Testis (tissue), 3 donors: ENCODE data around the gene PLA1A. TPM values are rescaled to one million over a fixed set of nuclear protein-coding genes. Genes with fewer than 3 reads are reported as not detected.

Experiments
- DNase-seq: peaks from one replicate; pipeline ENCODE4 v3.0.0-alpha.2; 2019
- H3K27ac ChIP-seq, 2 donors: fragments of 200-600 bp; sonication (generic); one replicate each; pipeline ENCODE4 v1.5.1; 2019
- H3K27me3 ChIP-seq: fragments of 200-600 bp; sonication (generic); one replicate; pipeline ENCODE4 v1.5.1; 2019
- H3K36me3 ChIP-seq: fragments of 200-600 bp; sonication (generic); one replicate; pipeline ENCODE4 v1.5.1; 2017; ENCODE audit warnings: low read depth; ENCODE audit errors: missing control alignments
- H3K4me1 ChIP-seq: fragments of 200-600 bp; sonication (generic); one replicate; pipeline ENCODE4 v1.5.1; 2019
- H3K4me3 ChIP-seq, 2 donors: fragments of 200-600 bp; sonication (generic); one replicate each; pipeline ENCODE4 v1.5.1; 2017 to 2019
- H3K9me3 ChIP-seq: fragments of 200-600 bp; sonication (generic); one replicate; pipeline ENCODE4 v1.5.1; 2017
- CTCF ChIP-seq, 3 experiments: fragments of 450-650 bp in 2 of 3; fragments of 200-600 bp in 1 of 3; sonication (generic) in 1 of 3; IDR thresholded peaks; one replicate each; pipeline ENCODE4 v1.5.1; 2016 to 2019; ENCODE audit warnings: antibody characterized with exemption in 3 of 3, mild to moderate bottlenecking in 2 of 3, moderate library complexity in 1 of 3
- POLR2A ChIP-seq: fragments of 450-650 bp; IDR thresholded peaks from one replicate; pipeline ENCODE4 v1.6.1; 2017; ENCODE audit warnings: antibody characterized with exemption, mild to moderate bottlenecking, moderate library complexity
- WGBS, 2 donors: methylation state at CpG; one replicate each; pipeline ENCODE4 v1.1.5; 2018; 5-methylcytosine and 5-hydroxymethylcytosine counted together
- intact Hi-C: fragments of 100-400 bp; cut with DNase I; formaldehyde crosslinking; loops from one replicate; pipeline ENCODE4 v1.15.1; 2023; ENCODE audit warnings: low total_unique reads
- polyA plus RNA-seq: library from polyadenylated mRNA; stranded (reverse); fragments of 350-450 nt; fragmentation: Illumina TruSeq; extraction: RNeasy Lipid Tissue Mini Kit (QIAGEN cat#74804); gene quantifications from one replicate; pipeline ENCODE4 v1.2.3, GENCODE V29; 2014; ENCODE audit warnings: low read depth, low replicate concordance; ENCODE audit not compliant: insufficient read depth
- total RNA-seq, 2 donors: library from RNA; depleted of rRNA; stranded (reverse); fragments of >200 nt; gene quantifications; one replicate each; pipeline ENCODE4 v1.2.3, GENCODE V29; 2016

PLA1A gene
- total and polyA plus RNA-seq, 3 donors from 2014 or later = 0.87 to 8.7 (median 2.7) TPM

DNA sequence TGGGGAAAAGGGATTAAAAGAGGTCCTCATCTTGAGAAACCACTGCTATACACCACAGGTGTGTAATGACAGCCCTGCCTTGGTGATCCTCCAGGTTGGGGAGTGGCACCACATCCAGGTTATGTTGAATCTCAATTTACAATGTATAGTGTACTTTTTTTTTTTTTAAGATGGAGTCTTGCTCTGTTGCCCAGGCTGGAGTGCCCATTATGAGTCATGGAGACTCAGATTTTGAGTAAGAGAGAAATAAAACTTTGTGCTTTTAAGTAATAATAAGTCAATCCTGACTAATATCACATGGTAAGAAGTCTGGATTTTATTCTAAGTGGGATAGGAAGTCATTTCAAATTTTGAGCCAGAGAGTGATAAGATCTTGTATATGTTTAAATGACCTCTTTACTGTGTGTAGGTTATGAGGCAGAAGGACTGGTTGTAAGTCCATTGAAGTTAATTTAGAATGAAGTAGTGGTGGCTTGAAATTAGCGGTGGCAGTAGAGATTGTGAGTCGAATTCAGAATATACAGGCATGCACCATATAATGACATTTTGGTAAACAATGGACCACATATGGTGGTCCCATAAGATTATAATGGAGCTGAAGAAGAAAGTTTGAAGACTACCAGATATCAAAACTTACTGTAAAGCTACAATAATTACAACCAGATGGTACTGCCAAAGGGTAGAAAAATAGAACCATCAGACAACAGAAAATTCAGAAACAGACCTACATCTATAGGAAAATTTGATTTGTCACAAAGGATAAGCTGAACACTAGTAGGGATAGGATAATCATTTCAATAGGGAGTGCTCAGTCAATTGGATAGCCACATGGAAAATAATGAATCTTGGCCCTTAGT, 42.0 kb downstream of the PLA1A start:
- Histone ChIP-seq H3K27ac (no peak overlapping the region), H3K9me3 (no peaks in the 10 kb centered on the region), H3K27me3 (no peaks in the 10 kb centered on the region), H3K4me1 (no peaks in the 10 kb centered on the region), H3K36me3 (no peaks in the 10 kb centered on the region), H3K4me3 (no peak overlapping the region)
- intact Hi-C loops = no loop called here
- WGBS, 2 donors = 94 to 98% methylated on average over 2 of the region's 2 CpGs
- DNase-seq = no peak
- no peak for TF ChIP-seq POLR2A
- no peak for TF ChIP-seq CTCF (IDR thresholded peaks at IDR 0.05)

GRCh38 chr3:119641416-119641815, 43.7 kb downstream of the PLA1A start:
- no peak overlapping the region for H3K4me3 ChIP-seq
- H3K9me3 ChIP-seq = no peaks in the 10 kb centered on the region
- H3K27ac ChIP-seq = no peak overlapping the region
- H3K36me3 ChIP-seq = no peaks in the 10 kb centered on the region
- intact Hi-C loops = no loop called here
- TF ChIP-seq CTCF (IDR thresholded peaks at IDR 0.05) = no peak
- TF ChIP-seq POLR2A = no peak
- 96 to 97% methylated on average over 2 of the region's 2 CpGs for WGBS, 2 donors
- DNase-seq = no peak
- H3K4me1 ChIP-seq = no peaks in the 10 kb centered on the region
- H3K27me3 ChIP-seq = no peaks in the 10 kb centered on the region

DNA sequence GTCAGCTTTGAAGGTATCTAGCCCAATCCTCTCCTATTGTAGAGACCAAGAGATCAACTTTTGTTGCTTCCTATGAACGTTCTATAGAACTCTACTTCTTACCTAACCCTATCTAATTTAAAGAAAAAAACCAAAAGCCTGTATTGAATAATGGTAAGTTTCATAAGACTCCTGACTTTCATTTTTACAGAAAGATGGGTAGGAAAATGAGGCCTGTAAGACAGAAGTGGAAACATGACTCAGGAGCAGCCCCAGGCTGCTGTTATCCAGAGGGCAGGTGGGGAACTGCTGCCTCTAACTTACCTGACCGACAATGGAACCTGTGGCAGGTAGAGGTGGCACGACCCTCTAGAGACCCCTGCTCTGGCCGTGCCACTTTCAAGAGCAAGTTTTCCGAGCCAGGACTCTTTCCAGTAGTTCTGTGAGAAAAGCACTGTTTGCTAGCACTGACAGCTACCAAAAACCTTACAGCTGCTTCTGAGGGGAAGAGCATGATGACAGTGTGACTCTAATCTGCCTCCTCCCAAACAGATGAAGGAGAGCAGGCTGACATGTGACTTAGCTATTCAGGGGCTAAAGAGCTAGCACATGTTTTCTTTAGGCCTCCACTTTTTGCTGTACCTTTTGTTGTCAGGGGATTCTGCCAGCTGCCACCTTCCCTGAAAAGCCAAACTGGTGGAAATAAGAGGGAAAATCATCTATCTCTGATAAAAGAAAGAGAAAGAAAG, 45.2 kb downstream of the PLA1A start:
- Histone ChIP-seq H3K36me3 (no peaks in the 10 kb centered on the region), H3K4me1 (peaks cover 6% of the 10 kb centered on the region), H3K9me3 (no peaks in the 10 kb centered on the region), H3K27me3 (no peaks in the 10 kb centered on the region), H3K27ac (no peak overlapping the region), H3K4me3 (no peak overlapping the region)
- DNase-seq = no peak
- intact Hi-C loops = no loop called here
- TF ChIP-seq CTCF (IDR thresholded peaks at IDR 0.05) (no peak), POLR2A (no peak)
- 83 to 86% methylated on average over 5 of the region's 5 CpGs for WGBS, 2 donors

DNA sequence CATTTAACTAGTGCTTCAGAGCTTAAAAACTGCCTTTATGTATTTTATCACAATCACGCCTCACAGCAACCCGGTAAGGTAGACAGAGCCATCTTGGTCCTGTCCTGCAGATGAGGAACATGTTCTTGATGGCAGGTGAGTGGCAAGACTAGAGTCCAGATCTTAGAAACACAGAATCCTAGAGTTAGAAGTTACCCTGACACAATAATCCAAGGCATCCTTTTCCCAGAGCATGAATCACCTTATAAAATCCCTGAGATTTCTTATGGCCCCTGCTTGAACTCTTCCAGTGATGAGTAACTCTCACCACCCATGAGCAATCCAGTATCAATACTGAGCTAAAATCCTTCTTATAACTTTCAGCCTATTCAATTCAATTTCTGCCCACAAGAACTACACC, 45.8 kb downstream of the PLA1A start:
- no peak for DNase-seq
- 93 to 96% methylated on average over 2 of the region's 2 CpGs for WGBS, 2 donors

More for the DNA sequence above, 45.8 kb downstream of the PLA1A start:
- Histone ChIP-seq H3K4me1 (peaks cover 9% of the 10 kb centered on the region), H3K36me3 (no peaks in the 10 kb centered on the region), H3K9me3 (no peaks in the 10 kb centered on the region), H3K27ac (no peak overlapping the region), H3K27me3 (no peaks in the 10 kb centered on the region), H3K4me3 (no peak overlapping the region)
- intact Hi-C loops = no loop called here
- no peak for TF ChIP-seq POLR2A
- no peak for TF ChIP-seq CTCF (IDR thresholded peaks at IDR 0.05)
